Activated T-helper 1 cell treated with anti-CD3 and anti-CD28 coated beads, Interleukin-2, amount 50 U/mL, for 16 hours (primary cell): ENCODE results near the gene LZTR1.
"Not testable (repeated sequence)": the region's sequence is repeated elsewhere in the genome, so short reads cannot be mapped to it uniquely, and the experiment has no call there.

ENCODE experiments used
- DNase-seq, 2 donors: peaks; one replicate each; pipeline ENCODE4 v3.0.0-alpha.2; 2020; ENCODE audit warnings: low read depth in 1 of 2, low spot score in 1 of 2

LZTR1 gene

GRCh38 chr22:21032037-21032867 is 50.2 kb downstream of the LZTR1 start, which contains the start of gene SLC7A4:
TSS of gene SLC7A4 (minus strand) at chr22:21032561. CDS start at chr22:21031812, 749 bp downstream.
- DNase-seq = no peak

GRCh38 chr22:21032868-21033688 is 51.0 kb downstream of the LZTR1 start:
- DNase-seq = no peak

GRCh38 chr22:21033895-21034294 is 51.8 kb downstream of the LZTR1 start:
- DNase-seq = no peak

GRCh38 chr22:21034989-21035388 is 52.9 kb downstream of the LZTR1 start:
- no peak for DNase-seq

- no peak for DNase-seq
Measured at GRCh38 chr22:21038405-21038804, 56.3 kb downstream of the LZTR1 start.

- DNase-seq = not testable (repeated sequence)
Measured at GRCh38 chr22:21039158-21039557, 57.1 kb downstream of the LZTR1 start.

- no peak for DNase-seq
Measured at GRCh38 chr22:21041937-21042336, 59.8 kb downstream of the LZTR1 start.

GRCh38 chr22:21042978-21043859 is 61.1 kb downstream of the LZTR1 start:
- no peak for DNase-seq

GRCh38 chr22:21043860-21044535 is 61.9 kb downstream of the LZTR1 start:
- DNase-seq = no peak

GRCh38 chr22:21044931-21045584 is 63.0 kb downstream of the LZTR1 start:
- DNase-seq = no peak

GRCh38 chr22:21045585-21046294 is 63.6 kb downstream of the LZTR1 start, which contains the start of gene LRRC74B:
TSS of gene LRRC74B (plus strand) at chr22:21045946. CDS start at chr22:21045987, 41 bp downstream.
- peak; percentile 32 to 40 for DNase-seq

GRCh38 chr22:21047035-21047661 is 65.1 kb downstream of the LZTR1 start:
- no peak for DNase-seq

- no peak for DNase-seq
Measured at GRCh38 chr22:21047730-21048129, 65.6 kb downstream of the LZTR1 start.

- DNase-seq = not testable (repeated sequence)
Measured at GRCh38 chr22:21048448-21048847, 66.4 kb downstream of the LZTR1 start.
